ENCODE data around the gene BANF1. TPM values are rescaled to one million over a fixed set of nuclear protein-coding genes. Genes with fewer than 3 reads are reported as not detected.
A peak's percentile ranks its signal among the peaks of the same experiment; 100 is the strongest.

Gene BANF1
- total and polyA plus RNA-seq, 2 of the 13 experiments (the other 11 are each of a cell fraction or from before 2014, with no cell fraction given): 40.5 to 86.5 TPM

GRCh38 chr11:66022401-66023185, 20.3 kb downstream of the BANF1 start (continued):
- TF ChIP-seq ZNF318 (CRISPR knock-in tag; IDR thresholded peaks at IDR 0.05) (no peak), TCF12 (IDR thresholded peaks at IDR 0.05) (no peak), TCF12 (CRISPR knock-in tag; IDR thresholded peaks at IDR 0.05) (no peak), ELF4 (CRISPR knock-in tag; IDR thresholded peaks at IDR 0.05; ENCODE audit: borderline replicate concordance) (no peak), ETS1 (CRISPR knock-in tag; IDR thresholded peaks at IDR 0.05) (peak; percentile 49; the same call in 1 of the 2 replicates), HOXA9 (CRISPR knock-in tag; IDR thresholded peaks at IDR 0.05; ENCODE audit: borderline replicate concordance) (no peak), ZNF687 (CRISPR knock-in tag; IDR thresholded peaks at IDR 0.05) (peak; percentile 76), GMEB1 (CRISPR knock-in tag; IDR thresholded peaks at IDR 0.05; ENCODE audit: borderline replicate concordance) (peak; percentile 32; the same call in 1 of the 2 replicates), DR1 (CRISPR knock-in tag; IDR thresholded peaks at IDR 0.05) (0 out of 2 replicates have a peak, but pooled peaks have one; percentile 36), ZBTB43 (CRISPR knock-in tag; conservative IDR thresholded peaks at IDR 0.05) (no peak)

Measured in HepG2 (cell line).